Stimulated activated CD4-positive, alpha-beta T cell treated with anti-CD3 and anti-CD28 coated beads, Interleukin-12 subunit alpha, Interleukin-12 subunit beta, amount 100 ng/mL, for 24 hours (primary cell): Measurements from ENCODE around the gene ARR3.
"Not testable (repeated sequence)": the region's sequence is repeated elsewhere in the genome, so short reads cannot be mapped to it uniquely, and the experiment has no call there.

Experiments
- DNase-seq, 2 experiments: peaks; one replicate each; pipeline ENCODE4 v3.0.0-alpha.2; 2020; ENCODE audit warnings: low read depth in 2 of 2

ARR3 gene

GRCh38 chrX:70268034-70268433, at the start of gene ARR3:
ARR3 (plus strand) TSS chrX:70268334; CDS start chrX:70269386, 1,052 bp downstream.
- DNase-seq = no peak

GRCh38 chrX:70219938-70220764, 48.0 kb upstream of the ARR3 start:
- DNase-seq = no peak

- DNase-seq = no peak
Measured at GRCh38 chrX:70226048-70226447, 42.1 kb upstream of the ARR3 start.

GRCh38 chrX:70226687-70227086, 41.4 kb upstream of the ARR3 start:
- no peak for DNase-seq

GRCh38 chrX:70231666-70232065, 36.5 kb upstream of the ARR3 start:
- DNase-seq = no peak

- DNase-seq = no peak
Measured at GRCh38 chrX:70234355-70234754, 33.8 kb upstream of the ARR3 start, which contains the start of gene AWAT1. AWAT1 (plus strand) TSS chrX:70234655; CDS start chrX:70234696, 41 bp downstream.

GRCh38 chrX:70240751-70241150, 27.4 kb upstream of the ARR3 start:
- DNase-seq = no peak

GRCh38 chrX:70241501-70241900, 26.6 kb upstream of the ARR3 start:
- DNase-seq = no peak

GRCh38 chrX:70243601-70244000, 24.5 kb upstream of the ARR3 start:
- DNase-seq = not testable (repeated sequence)

GRCh38 chrX:70244881-70245280, 23.3 kb upstream of the ARR3 start:
- DNase-seq = no peak

- DNase-seq = no peak
Measured at GRCh38 chrX:70247252-70247651, 20.9 kb upstream of the ARR3 start.

GRCh38 chrX:70252491-70252890, 15.6 kb upstream of the ARR3 start:
- DNase-seq = no peak

- no peak for DNase-seq
Measured at GRCh38 chrX:70253377-70254062, 14.6 kb upstream of the ARR3 start.

- DNase-seq = no peak
Measured at GRCh38 chrX:70254063-70254400, 14.1 kb upstream of the ARR3 start.

- no peak for DNase-seq
Measured at GRCh38 chrX:70254909-70255308, 13.2 kb upstream of the ARR3 start.

- no peak for DNase-seq
Measured at GRCh38 chrX:70255452-70255851, 12.7 kb upstream of the ARR3 start.

GRCh38 chrX:70257423-70258288, 10.5 kb upstream of the ARR3 start:
- DNase-seq = no peak

- DNase-seq = no peak
Measured at GRCh38 chrX:70260104-70260503, 8.0 kb upstream of the ARR3 start, which contains the start of gene P2RY4. P2RY4 (minus strand) TSS chrX:70260204; CDS start chrX:70259624, 580 bp downstream.

- peak in 1 of 2 experiments; percentile 10 for DNase-seq
Measured at GRCh38 chrX:70262952-70263567, 5.1 kb upstream of the ARR3 start.

- no peak for DNase-seq
Measured at GRCh38 chrX:70264784-70265183, 3.4 kb upstream of the ARR3 start.

- DNase-seq = not testable (repeated sequence)
Measured at GRCh38 chrX:70274029-70274428, 5.9 kb downstream of the ARR3 start.

GRCh38 chrX:70279081-70279480, 10.9 kb downstream of the ARR3 start:
- no peak for DNase-seq
